ENCODE measurements around the gene HDAC4.

HDAC4 gene

GRCh38 chr2:239399921-239400595 is 762 bp downstream of the HDAC4 start:
- H3K4me1 ChIP-seq (ENCODE audit: control insufficient read depth, insufficient read depth, low read length): peaks cover 15% of the 10 kb centered on the region; the same call in 1 of the 2 replicates
- peak overlapping the region; percentile 41; the same call in 1 of the 2 replicates for H3K27ac ChIP-seq (ENCODE audit: extremely low read depth, low read depth, low read length)
- CTCF ChIA-PET: no interaction called here
- POLR2A ChIA-PET: no interaction called here
- H3K9me3 ChIP-seq (ENCODE audit: control insufficient read depth, insufficient read depth, low read depth, low read length): no peaks in the 10 kb centered on the region
- H3K4me3 ChIP-seq (ENCODE audit: low read depth, low read length): peak overlapping the region; percentile 40
- no peaks in the 10 kb centered on the region for H3K36me3 ChIP-seq (ENCODE audit: control insufficient read depth in 2 of 2, insufficient read depth in 1 of 2, low read length in 2 of 2)
- 0 out of 2 replicates have a peak, but pooled peaks have one; percentile 8 for TF ChIP-seq ZNF335 (tag by site-specific recombination; conservative IDR thresholded peaks at IDR 0.05)
- TF ChIP-seq, protein P1, sequence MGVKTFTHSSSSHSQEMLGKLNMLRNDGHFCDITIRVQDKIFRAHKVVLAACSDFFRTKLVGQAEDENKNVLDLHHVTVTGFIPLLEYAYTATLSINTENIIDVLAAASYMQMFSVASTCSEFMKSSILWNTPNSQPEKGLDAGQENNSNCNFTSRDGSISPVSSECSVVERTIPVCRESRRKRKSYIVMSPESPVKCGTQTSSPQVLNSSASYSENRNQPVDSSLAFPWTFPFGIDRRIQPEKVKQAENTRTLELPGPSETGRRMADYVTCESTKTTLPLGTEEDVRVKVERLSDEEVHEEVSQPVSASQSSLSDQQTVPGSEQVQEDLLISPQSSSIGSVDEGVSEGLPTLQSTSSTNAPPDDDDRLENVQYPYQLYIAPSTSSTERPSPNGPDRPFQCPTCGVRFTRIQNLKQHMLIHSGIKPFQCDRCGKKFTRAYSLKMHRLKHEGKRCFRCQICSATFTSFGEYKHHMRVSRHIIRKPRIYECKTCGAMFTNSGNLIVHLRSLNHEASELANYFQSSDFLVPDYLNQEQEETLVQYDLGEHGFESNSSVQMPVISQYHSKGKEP (tag by site-specific recombination; IDR thresholded peaks at IDR 0.05): no peak
- no peak for TF ChIP-seq ZBTB20 (tag by site-specific recombination; IDR thresholded peaks at IDR 0.05)
- TF ChIP-seq, protein P2, sequence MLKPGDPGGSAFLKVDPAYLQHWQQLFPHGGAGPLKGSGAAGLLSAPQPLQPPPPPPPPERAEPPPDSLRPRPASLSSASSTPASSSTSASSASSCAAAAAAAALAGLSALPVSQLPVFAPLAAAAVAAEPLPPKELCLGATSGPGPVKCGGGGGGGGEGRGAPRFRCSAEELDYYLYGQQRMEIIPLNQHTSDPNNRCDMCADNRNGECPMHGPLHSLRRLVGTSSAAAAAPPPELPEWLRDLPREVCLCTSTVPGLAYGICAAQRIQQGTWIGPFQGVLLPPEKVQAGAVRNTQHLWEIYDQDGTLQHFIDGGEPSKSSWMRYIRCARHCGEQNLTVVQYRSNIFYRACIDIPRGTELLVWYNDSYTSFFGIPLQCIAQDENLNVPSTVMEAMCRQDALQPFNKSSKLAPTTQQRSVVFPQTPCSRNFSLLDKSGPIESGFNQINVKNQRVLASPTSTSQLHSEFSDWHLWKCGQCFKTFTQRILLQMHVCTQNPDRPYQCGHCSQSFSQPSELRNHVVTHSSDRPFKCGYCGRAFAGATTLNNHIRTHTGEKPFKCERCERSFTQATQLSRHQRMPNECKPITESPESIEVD (tag by site-specific recombination; IDR thresholded peaks at IDR 0.05): no peak
- no peak for TF ChIP-seq IKZF3 (tag by site-specific recombination; IDR thresholded peaks at IDR 0.05)
- TF ChIP-seq ZNF416 (tag by site-specific recombination; IDR thresholded peaks at IDR 0.05): no peak
- no peak for TF ChIP-seq WT1 (tag by site-specific recombination; IDR thresholded peaks at IDR 0.05)
- TF ChIP-seq ZFP69B (tag by site-specific recombination; IDR thresholded peaks at IDR 0.05): no peak

- ChIA-PET POLR2A (no interaction called here), CTCF (interaction anchor here (0.7 kb wide), 1 partner anchor 16 kb away, joined by 3 read pairs; no protein-coding TSS in a partner anchor)
- H3K27ac ChIP-seq (ENCODE audit: extremely low read depth, low read depth, low read length): no peak overlapping the region; the same call in 1 of the 2 replicates
- TF ChIP-seq, protein P3, sequence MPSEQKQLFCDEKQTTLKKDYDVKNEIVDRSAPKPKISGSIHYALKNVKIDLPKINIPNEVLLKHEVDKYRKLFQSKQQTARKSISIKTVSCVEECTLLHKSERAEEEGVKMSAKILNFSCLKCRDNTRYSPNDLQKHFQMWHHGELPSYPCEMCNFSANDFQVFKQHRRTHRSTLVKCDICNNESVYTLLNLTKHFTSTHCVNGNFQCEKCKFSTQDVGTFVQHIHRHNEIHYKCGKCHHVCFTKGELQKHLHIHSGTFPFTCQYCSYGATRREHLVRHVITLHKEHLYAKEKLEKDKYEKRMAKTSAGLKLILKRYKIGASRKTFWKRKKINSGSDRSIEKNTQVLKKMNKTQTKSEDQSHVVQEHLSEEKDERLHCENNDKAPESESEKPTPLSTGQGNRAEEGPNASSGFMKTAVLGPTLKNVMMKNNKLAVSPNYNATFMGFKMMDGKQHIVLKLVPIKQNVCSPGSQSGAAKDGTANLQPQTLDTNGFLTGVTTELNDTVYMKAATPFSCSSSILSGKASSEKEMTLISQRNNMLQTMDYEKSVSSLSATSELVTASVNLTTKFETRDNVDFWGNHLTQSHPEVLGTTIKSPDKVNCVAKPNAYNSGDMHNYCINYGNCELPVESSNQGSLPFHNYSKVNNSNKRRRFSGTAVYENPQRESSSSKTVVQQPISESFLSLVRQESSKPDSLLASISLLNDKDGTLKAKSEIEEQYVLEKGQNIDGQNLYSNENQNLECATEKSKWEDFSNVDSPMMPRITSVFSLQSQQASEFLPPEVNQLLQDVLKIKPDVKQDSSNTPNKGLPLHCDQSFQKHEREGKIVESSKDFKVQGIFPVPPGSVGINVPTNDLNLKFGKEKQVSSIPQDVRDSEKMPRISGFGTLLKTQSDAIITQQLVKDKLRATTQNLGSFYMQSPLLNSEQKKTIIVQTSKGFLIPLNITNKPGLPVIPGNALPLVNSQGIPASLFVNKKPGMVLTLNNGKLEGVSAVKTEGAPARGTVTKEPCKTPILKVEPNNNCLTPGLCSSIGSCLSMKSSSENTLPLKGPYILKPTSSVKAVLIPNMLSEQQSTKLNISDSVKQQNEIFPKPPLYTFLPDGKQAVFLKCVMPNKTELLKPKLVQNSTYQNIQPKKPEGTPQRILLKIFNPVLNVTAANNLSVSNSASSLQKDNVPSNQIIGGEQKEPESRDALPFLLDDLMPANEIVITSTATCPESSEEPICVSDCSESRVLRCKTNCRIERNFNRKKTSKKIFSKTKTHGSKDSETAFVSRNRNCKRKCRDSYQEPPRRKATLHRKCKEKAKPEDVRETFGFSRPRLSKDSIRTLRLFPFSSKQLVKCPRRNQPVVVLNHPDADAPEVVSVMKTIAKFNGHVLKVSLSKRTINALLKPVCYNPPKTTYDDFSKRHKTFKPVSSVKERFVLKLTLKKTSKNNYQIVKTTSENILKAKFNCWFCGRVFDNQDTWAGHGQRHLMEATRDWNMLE (tag by site-specific recombination; conservative IDR thresholded peaks at IDR 0.05; ENCODE audit: low read depth): no peak
- TF ChIP-seq, protein P4, sequence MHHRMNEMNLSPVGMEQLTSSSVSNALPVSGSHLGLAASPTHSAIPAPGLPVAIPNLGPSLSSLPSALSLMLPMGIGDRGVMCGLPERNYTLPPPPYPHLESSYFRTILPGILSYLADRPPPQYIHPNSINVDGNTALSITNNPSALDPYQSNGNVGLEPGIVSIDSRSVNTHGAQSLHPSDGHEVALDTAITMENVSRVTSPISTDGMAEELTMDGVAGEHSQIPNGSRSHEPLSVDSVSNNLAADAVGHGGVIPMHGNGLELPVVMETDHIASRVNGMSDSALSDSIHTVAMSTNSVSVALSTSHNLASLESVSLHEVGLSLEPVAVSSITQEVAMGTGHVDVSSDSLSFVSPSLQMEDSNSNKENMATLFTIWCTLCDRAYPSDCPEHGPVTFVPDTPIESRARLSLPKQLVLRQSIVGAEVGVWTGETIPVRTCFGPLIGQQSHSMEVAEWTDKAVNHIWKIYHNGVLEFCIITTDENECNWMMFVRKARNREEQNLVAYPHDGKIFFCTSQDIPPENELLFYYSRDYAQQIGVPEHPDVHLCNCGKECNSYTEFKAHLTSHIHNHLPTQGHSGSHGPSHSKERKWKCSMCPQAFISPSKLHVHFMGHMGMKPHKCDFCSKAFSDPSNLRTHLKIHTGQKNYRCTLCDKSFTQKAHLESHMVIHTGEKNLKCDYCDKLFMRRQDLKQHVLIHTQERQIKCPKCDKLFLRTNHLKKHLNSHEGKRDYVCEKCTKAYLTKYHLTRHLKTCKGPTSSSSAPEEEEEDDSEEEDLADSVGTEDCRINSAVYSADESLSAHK (tag by site-specific recombination; IDR thresholded peaks at IDR 0.05): peak; percentile 70; the same call in 1 of the 2 replicates
- TF ChIP-seq ZNF366 (tag by site-specific recombination; conservative IDR thresholded peaks at IDR 0.05) (peak; percentile 45), ZNF214 (tag by site-specific recombination; IDR thresholded peaks at IDR 0.05; ENCODE audit: borderline replicate concordance) (no peak), MYNN (tag by site-specific recombination; IDR thresholded peaks at IDR 0.05; ENCODE audit: borderline replicate concordance) (no peak), TSHZ1 (tag by site-specific recombination; IDR thresholded peaks at IDR 0.05; ENCODE audit: borderline replicate concordance) (no peak)
- TF ChIP-seq, protein P5, sequence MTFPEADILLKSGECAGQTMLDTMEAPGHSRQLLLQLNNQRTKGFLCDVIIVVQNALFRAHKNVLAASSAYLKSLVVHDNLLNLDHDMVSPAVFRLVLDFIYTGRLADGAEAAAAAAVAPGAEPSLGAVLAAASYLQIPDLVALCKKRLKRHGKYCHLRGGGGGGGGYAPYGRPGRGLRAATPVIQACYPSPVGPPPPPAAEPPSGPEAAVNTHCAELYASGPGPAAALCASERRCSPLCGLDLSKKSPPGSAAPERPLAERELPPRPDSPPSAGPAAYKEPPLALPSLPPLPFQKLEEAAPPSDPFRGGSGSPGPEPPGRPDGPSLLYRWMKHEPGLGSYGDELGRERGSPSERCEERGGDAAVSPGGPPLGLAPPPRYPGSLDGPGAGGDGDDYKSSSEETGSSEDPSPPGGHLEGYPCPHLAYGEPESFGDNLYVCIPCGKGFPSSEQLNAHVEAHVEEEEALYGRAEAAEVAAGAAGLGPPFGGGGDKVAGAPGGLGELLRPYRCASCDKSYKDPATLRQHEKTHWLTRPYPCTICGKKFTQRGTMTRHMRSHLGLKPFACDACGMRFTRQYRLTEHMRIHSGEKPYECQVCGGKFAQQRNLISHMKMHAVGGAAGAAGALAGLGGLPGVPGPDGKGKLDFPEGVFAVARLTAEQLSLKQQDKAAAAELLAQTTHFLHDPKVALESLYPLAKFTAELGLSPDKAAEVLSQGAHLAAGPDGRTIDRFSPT (tag by site-specific recombination; IDR thresholded peaks at IDR 0.05): no peak
These were observed 1.3 kb downstream of the HDAC4 start for GRCh38 chr2:239399433-239399920.

More at GRCh38 chr2:239399433-239399920, 1.3 kb downstream of the HDAC4 start:
- Histone ChIP-seq H3K9me3 (ENCODE audit: control insufficient read depth, insufficient read depth, low read depth, low read length) (no peaks in the 10 kb centered on the region), H3K36me3 (ENCODE audit: control insufficient read depth in 2 of 2, insufficient read depth in 1 of 2, low read length in 2 of 2) (no peaks in the 10 kb centered on the region), H3K4me1 (ENCODE audit: control insufficient read depth, insufficient read depth, low read length) (peaks cover 17% of the 10 kb centered on the region; the same call in 1 of the 2 replicates), H3K4me3 (ENCODE audit: low read depth, low read length) (peak overlapping the region; percentile 40)
